ENCODE data around the gene UBAC2.

DNA sequence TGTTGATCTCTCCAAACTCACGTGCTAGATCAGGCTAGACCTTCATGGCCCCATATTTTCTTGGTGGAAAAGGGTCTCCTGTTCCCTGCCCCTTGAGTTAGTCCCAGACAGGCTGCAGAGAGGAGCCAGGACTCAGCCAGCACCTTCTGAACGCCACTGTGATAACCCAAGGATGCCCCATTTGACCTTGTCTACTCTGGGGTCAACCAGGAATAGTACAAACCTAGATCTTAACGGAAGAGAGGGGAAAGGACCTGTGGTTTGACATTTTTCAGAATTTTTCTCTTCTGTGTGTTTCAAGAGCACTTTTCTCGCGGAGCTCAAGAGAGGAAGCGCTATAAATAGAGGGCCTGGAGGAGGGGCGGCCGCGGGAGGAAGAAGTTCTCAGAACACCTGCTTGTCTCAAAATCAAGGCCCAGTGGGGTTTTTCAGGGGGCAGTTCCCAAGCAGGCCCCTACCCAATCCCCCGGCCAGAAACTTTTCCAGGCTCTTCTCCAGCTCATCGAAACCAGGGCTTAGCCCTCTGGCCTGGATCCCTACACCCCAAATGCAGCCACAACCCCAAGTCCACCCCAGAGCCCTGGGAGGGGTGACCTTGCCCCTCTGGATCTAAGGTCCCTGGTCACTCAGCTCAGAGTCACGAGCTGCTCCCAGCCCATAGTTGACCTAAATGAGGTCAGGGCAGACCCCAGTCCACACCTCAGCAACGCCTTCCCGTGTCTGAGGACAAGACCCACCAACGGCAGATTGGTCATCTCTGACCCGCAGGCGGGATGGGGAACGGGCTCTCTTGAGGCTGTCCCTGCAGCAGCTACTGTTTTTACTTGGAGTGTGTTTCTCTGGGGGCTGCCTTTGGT is 225.1 kb downstream of the UBAC2 start:
- TF ChIP-seq, protein P1, sequence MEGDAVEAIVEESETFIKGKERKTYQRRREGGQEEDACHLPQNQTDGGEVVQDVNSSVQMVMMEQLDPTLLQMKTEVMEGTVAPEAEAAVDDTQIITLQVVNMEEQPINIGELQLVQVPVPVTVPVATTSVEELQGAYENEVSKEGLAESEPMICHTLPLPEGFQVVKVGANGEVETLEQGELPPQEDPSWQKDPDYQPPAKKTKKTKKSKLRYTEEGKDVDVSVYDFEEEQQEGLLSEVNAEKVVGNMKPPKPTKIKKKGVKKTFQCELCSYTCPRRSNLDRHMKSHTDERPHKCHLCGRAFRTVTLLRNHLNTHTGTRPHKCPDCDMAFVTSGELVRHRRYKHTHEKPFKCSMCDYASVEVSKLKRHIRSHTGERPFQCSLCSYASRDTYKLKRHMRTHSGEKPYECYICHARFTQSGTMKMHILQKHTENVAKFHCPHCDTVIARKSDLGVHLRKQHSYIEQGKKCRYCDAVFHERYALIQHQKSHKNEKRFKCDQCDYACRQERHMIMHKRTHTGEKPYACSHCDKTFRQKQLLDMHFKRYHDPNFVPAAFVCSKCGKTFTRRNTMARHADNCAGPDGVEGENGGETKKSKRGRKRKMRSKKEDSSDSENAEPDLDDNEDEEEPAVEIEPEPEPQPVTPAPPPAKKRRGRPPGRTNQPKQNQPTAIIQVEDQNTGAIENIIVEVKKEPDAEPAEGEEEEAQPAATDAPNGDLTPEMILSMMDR (IDR thresholded peaks at IDR 0.05; ENCODE audit: borderline replicate concordance, extremely low read depth, low read length, poor library complexity, severe bottlenecking), result no peak
- TF ChIP-seq EZH2 (IDR thresholded peaks at IDR 0.05; ENCODE audit: borderline replicate concordance, low read depth, low read length, severe bottlenecking), result no peak

Measured in DND-41 (cell line).